CD4-positive, alpha-beta T cell (primary cell): ENCODE data around the gene CFP. TPM values are rescaled to one million over a fixed set of nuclear protein-coding genes. Genes with fewer than 3 reads are reported as not detected.

ENCODE experiments used
- ATAC-seq: fragments of 200-7000 bp; cut with Tn5 transposase; one replicate; pipeline ENCODE4 v1.10.0; 2022; ENCODE audit warnings: mild to moderate bottlenecking; ENCODE audit not compliant: poor library complexity
- CTCF ChIA-PET: fragments of 350-600 bp; sonication (Branson Sonifier 250); formaldehyde crosslinking; loops from one replicate; lab custom pipeline; 2021; ENCODE audit warnings: antibody characterized with exemption, inconsistent platforms; lab: Charles Lee
- POLR2A ChIA-PET: fragments of 350-600 bp; sonication (Branson Sonifier 250); formaldehyde crosslinking; loops from one replicate; lab custom pipeline; 2021; ENCODE audit warnings: antibody characterized with exemption, inconsistent platforms; lab: Charles Lee
- DNase-seq, 14 experiments: peaks; one replicate each; pipeline ENCODE4 v3.0.0-alpha.2; 2013 to 2020; ENCODE audit warnings: mixed read lengths in 2 of 14
- H3K27ac ChIP-seq, 2 donors: one replicate each; pipeline versions ENCODE4 v1.5.1 to v1.7.0; 2013; ENCODE audit warnings: low read length in 2 of 2, low read depth in 1 of 2, mild to moderate bottlenecking in 1 of 2
- H3K27me3 ChIP-seq, 2 experiments: 1 replicate in 1 of 2; 2 replicates in 1 of 2; pipeline versions ENCODE4 v1.6.1 to v1.7.0; 2013; ENCODE audit warnings: low read length in 2 of 2, control low read depth in 1 of 2, mild to moderate bottlenecking in 1 of 2, moderate library complexity in 1 of 2; ENCODE audit not compliant: insufficient read depth in 2 of 2, control insufficient read depth in 1 of 2
- H3K36me3 ChIP-seq: one replicate; pipeline ENCODE4 v1.6.1; 2013; ENCODE audit warnings: low read length, control low read depth; ENCODE audit not compliant: insufficient read depth
- H3K4me1 ChIP-seq: one replicate; pipeline ENCODE4 v1.6.1; 2013; ENCODE audit warnings: low read length, control low read depth; ENCODE audit not compliant: insufficient read depth
- H3K4me3 ChIP-seq: one replicate; pipeline ENCODE4 v1.5.1; 2013; ENCODE audit warnings: mild to moderate bottlenecking, low read length, moderate library complexity
- H3K9me3 ChIP-seq, 2 experiments: 1 replicate in 1 of 2; 2 replicates in 1 of 2; pipeline versions ENCODE4 v1.6.1 to v1.7.0; 2013; ENCODE audit warnings: low read length in 2 of 2, mild to moderate bottlenecking in 2 of 2, control low read depth in 1 of 2, moderate library complexity in 1 of 2; ENCODE audit not compliant: control insufficient read depth in 1 of 2, insufficient read depth in 1 of 2
- H3K27ac Mint-ChIP-seq: one replicate; pipeline ENCODE4 v1.8.0; 2020; ENCODE audit warnings: mixed read lengths
- H3K27me3 Mint-ChIP-seq: one replicate; pipeline ENCODE4 v1.8.0; 2021; ENCODE audit warnings: mixed read lengths
- H3K36me3 Mint-ChIP-seq: one replicate; pipeline ENCODE4 v1.8.0; 2021; ENCODE audit warnings: low read depth, mixed read lengths
- H3K4me1 Mint-ChIP-seq: one replicate; pipeline ENCODE4 v1.8.0; 2021; ENCODE audit warnings: low read depth, mixed read lengths
- H3K4me3 Mint-ChIP-seq: one replicate; pipeline ENCODE4 v1.8.0; 2020; ENCODE audit warnings: mild to moderate bottlenecking, mixed read lengths
- H3K9me3 Mint-ChIP-seq: one replicate; pipeline ENCODE4 v1.8.0; 2020; ENCODE audit warnings: mixed read lengths
- CTCF ChIP-seq: fragments of 200-600 bp; IDR thresholded peaks from one replicate; pipeline ENCODE4 v1.8.0; 2022; ENCODE audit warnings: antibody characterized with exemption, mild to moderate bottlenecking
- intact Hi-C, 2 experiments: fragments of 100-400 bp; cut with DNase I in 1 of 2; cut with micrococcal nuclease in 1 of 2; formaldehyde crosslinking; loops; one replicate each; pipeline versions ENCODE4 v1.15.1 to v1.9.0; 2023 to 2025; cut with DNase I, micrococcal nuclease
- total RNA-seq, 174 experiments: library from RNA in 2 of 174; stranded (reverse) in 2 of 174; gene quantifications; one replicate each; pipeline ENCODE4 v1.2.3 and lab custom pipeline; 2021 to 2026

Gene CFP
- total RNA-seq, 2 experiments from 2014 or later = 18.3 to 18.6 TPM

GRCh38 chrX:47576021-47576898, 53.5 kb downstream of the CFP start:
- intact Hi-C loops = no loop called here
- H3K27ac Mint-ChIP-seq = no peak overlapping the region
- peaks cover 5% of the 10 kb centered on the region for H3K27me3 Mint-ChIP-seq
- H3K4me1 ChIP-seq = peaks cover 30% of the 10 kb centered on the region
- peaks cover 12% of the 10 kb centered on the region for H3K36me3 Mint-ChIP-seq
- peaks cover 0 to 3% of the 10 kb centered on the region in 2 experiments for H3K9me3 ChIP-seq
- no peak for TF ChIP-seq CTCF
- H3K36me3 ChIP-seq = peaks cover 4% of the 10 kb centered on the region
- peaks cover 14% of the 10 kb centered on the region for H3K4me1 Mint-ChIP-seq
- no peak for ATAC-seq
- H3K27ac ChIP-seq = no peak overlapping the region
- CTCF ChIA-PET = no interaction called here
- DNase-seq = no peak
- no peaks in the 10 kb centered on the region for H3K9me3 Mint-ChIP-seq
- no peak overlapping the region for H3K4me3 Mint-ChIP-seq
- POLR2A ChIA-PET = no interaction called here
- H3K4me3 ChIP-seq = no peak overlapping the region
- no peaks in the 10 kb centered on the region for H3K27me3 ChIP-seq

- ChIA-PET CTCF (no interaction called here), POLR2A (no interaction called here)
- no peak overlapping the region for H3K27ac ChIP-seq
- H3K4me1 Mint-ChIP-seq = peaks cover 9% of the 10 kb centered on the region
- peaks cover 28% of the 10 kb centered on the region for H3K4me1 ChIP-seq
- H3K4me3 Mint-ChIP-seq = no peak overlapping the region
- TF ChIP-seq CTCF = no peak
- H3K27me3 Mint-ChIP-seq = peaks cover 5% of the 10 kb centered on the region
- H3K27me3 ChIP-seq = no peaks in the 10 kb centered on the region
- intact Hi-C loops = no loop called here
- no peaks in the 10 kb centered on the region for H3K9me3 Mint-ChIP-seq
- ATAC-seq (no peak), DNase-seq (no peak)
- H3K27ac Mint-ChIP-seq = no peak overlapping the region
- peaks cover 28% of the 10 kb centered on the region for H3K36me3 Mint-ChIP-seq
- peaks cover 16% of the 10 kb centered on the region for H3K36me3 ChIP-seq
- H3K9me3 ChIP-seq = peaks cover 0 to 3% of the 10 kb centered on the region in 2 experiments
- H3K4me3 ChIP-seq = no peak overlapping the region
Measured at GRCh38 chrX:47574547-47575301, 55.0 kb downstream of the CFP start.

GRCh38 chrX:47574076-47574546, 55.6 kb downstream of the CFP start:
- H3K9me3 ChIP-seq = peaks cover 0 to 3% of the 10 kb centered on the region in 2 experiments
- TF ChIP-seq CTCF = no peak
- peaks cover 33% of the 10 kb centered on the region for H3K36me3 Mint-ChIP-seq
- no peak for DNase-seq
- H3K27ac ChIP-seq = no peak overlapping the region
- POLR2A ChIA-PET = no interaction called here
- H3K27me3 ChIP-seq = no peaks in the 10 kb centered on the region
- H3K9me3 Mint-ChIP-seq = no peaks in the 10 kb centered on the region
- peaks cover 21% of the 10 kb centered on the region for H3K36me3 ChIP-seq
- no peak overlapping the region for H3K4me3 Mint-ChIP-seq
- H3K4me1 Mint-ChIP-seq = peaks cover 10% of the 10 kb centered on the region
- peaks cover 5% of the 10 kb centered on the region for H3K27me3 Mint-ChIP-seq
- H3K4me3 ChIP-seq = no peak overlapping the region
- ATAC-seq = no peak
- intact Hi-C loops = no loop called here
- H3K4me1 ChIP-seq = peaks cover 23% of the 10 kb centered on the region
- H3K27ac Mint-ChIP-seq = no peak overlapping the region
- CTCF ChIA-PET = no interaction called here
